Endothelial cell of hepatic sinusoid (primary cell): ENCODE measurements around the gene CS.
"Not testable (repeated sequence)": the region's sequence is repeated elsewhere in the genome, so short reads cannot be mapped to it uniquely, and the experiment has no call there.

Source experiments
- in situ Hi-C: cut with HindIII; loops from 2 replicates; pipeline ENCODE4 v1.10.0; 2017; ENCODE audit warnings: low sequenced_read_pairs

The CS gene

DNA sequence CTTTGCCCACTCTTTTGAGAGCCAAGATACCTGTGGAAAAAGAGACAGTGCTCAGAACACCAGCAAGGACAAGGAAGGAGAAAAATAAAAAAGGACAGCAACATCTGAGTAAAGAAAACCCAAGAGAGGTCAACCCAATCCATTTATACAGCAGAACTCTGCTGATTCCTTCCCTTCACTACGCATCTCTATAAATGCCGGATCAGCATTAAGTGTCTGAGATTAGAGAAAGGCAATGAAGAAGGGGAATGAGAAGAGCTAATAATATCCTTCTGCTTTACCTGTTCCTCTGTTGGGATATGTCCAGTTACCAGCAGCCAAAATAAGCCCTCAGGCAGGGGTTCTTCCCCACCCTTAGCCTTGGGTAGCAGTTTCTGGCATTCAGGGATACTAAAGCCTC lies 17.6 kb downstream of the CS start:
- in situ Hi-C loops, result no loop called here

- in situ Hi-C loops, result no loop called here
Observed at GRCh38 chr12:56282030-56282429, 18.1 kb downstream of the CS start.

- in situ Hi-C loops, result no loop called here
Observed at GRCh38 chr12:56280849-56281248, 19.3 kb downstream of the CS start.

DNA sequence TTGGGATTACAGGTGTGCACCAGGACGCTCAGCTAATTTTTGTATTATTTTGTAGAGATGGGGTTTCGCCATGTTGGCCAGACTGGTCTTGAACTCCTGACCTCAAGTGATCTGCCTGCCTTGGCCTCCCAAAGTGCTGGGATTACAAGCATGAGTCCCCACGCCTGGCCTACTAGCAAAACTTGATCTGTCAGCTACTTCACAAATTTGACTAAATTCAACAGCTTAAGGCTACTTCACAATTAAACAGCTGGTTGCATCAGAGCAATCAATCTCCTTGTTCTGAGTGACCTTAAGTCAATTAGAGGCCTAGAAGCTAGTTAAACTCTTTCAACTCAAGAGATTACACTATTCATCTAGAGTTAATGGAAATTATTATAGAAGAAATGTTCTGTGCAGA lies 21.2 kb downstream of the CS start:
- in situ Hi-C loops, result no loop called here

GRCh38 chr12:56274299-56274698 lies 25.8 kb downstream of the CS start:
- in situ Hi-C loops, result no loop called here

DNA sequence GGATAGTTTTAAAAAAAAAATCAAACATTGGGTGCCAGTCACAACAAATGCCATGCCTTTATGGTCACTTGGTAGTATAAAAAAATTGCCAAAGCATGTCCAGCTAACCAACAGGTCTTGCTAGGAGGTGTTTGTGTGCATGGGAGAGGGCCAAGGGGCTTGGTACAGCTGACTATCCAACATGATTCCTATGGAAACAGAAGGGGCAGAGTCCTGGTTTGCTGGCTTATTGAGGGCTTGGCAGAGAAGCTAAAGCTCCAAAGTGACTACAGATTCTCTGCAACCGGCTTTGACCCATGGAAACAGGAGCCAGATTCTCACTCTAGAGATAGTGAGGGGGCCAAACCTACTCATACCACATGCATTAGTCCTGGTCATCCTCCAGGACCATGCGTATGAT lies 27.7 kb downstream of the CS start:
- in situ Hi-C loops, result not testable (repeated sequence)

- in situ Hi-C loops, result no loop called here
Observed at GRCh38 chr12:56271031-56271430, 29.1 kb downstream of the CS start.

DNA sequence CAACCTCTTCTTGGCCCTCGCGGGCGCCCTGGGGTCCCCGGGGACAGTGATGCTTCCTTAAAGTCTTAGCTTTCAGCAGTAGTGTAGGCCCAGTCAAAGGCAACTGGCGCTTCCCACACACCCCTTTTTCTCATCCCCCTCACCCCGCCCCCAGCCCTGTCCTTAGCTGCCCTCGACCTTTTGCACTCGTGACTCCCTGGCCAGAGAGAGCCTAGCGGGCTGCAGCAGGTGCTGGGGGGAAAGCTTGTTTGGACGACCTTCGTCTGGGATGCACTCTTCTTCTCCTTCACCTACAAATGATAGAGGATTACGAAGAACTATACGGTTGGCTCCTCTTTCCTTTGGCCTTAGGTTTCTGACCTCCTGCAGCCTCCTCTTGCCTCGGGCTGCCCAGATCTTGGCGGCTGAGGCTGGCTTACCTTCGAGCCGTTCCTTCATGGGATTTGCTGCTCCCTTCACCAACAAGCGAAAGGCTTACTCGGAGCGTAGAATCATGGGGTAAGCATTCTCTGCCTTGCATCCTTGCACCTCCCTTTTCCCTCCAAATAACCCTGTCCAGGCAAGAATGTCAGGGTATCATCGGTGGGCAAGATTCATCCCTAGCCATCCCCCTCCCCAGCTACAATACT lies 32.6 kb downstream of the CS start:
- in situ Hi-C loops, result no loop called here

GRCh38 chr12:56266693-56267442 lies 33.3 kb downstream of the CS start, which contains the start of gene COQ10A:
COQ10A (plus strand) TSS chr12:56266942; CDS start chr12:56267119, 177 bp downstream.
- in situ Hi-C loops, result no loop called here

GRCh38 chr12:56266068-56266692 lies 34.0 kb downstream of the CS start:
- in situ Hi-C loops, result not testable (repeated sequence)

- in situ Hi-C loops, result not testable (repeated sequence)
Observed at GRCh38 chr12:56262955-56263354, 37.2 kb downstream of the CS start.

- in situ Hi-C loops, result no loop called here
Observed at GRCh38 chr12:56261503-56262232, 38.5 kb downstream of the CS start.

GRCh38 chr12:56260921-56261320 lies 39.2 kb downstream of the CS start:
- in situ Hi-C loops, result no loop called here

DNA sequence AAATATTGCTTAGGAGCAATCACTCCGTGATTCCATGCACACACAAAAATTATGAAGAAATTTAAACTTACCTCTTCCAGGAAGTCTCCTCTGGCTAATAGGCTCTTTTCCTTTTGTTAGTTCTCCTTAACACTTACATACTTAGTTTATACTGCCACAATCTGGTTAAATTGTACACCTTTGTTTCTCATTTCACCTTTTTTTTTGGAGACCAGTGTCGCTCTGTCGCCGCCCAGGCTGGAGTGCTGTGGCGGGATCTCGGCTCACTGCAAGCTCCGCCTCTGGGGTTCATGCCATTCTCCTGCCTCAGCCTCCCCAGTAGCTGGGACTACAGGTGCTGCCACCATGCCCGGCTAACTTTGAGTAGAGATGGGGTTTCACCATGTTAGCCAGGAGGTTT lies 39.8 kb downstream of the CS start:
- in situ Hi-C loops, result no loop called here

DNA sequence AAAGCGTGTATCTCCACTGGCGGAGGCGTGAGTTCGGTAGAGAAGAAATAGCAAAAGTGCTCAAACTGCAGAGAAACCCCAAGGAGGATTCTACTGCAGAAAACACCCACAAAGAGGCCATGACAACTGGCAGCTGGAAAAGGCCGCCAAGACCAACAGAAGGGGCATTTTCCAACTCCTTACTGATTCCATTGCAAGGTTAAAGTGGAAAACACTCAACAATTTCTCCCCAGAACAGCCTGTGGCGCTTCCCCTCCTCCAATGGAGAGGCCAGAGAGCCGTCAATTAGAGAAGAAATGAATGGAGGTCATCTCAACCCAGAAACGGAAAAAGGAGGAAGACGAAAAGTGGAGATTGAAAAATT lies 41.3 kb downstream of the CS start:
- in situ Hi-C loops, result no loop called here

DNA sequence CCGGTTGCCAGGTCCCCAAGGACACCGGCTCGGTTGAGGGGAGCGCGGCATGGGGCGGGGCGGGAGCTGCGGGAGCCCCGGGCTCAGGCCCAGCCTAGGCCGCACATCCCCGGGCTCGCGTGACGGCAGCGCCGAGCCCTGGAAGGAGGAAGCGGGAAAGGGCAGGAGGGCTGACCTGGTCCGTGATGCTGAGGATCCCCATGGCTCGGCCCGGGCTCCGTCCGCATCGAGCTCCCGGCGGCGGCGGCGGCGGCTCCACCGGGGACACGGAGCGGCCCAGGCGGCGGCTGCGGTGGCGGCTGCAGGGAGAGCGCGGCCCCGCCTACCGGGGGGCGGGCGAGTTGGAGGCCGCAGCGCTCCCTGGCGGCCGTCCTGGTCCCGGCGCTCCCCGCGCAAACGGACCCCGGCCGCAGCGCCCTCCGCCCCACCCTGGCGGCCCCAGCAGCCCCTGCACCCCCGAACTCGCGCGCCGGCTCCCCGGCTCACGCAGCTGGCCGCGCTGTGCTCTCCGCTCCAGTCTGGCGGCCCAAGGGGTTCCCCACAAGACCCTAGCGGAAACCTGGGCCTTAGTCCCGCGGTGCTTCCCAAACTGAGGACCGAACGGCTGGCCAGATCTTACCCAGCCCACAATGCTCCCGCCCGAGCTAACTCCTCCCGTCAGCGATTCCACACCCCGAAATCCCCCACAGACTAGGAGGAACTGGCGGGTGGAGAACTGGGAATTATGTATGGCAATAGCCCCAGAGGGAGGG lies 41.9 kb downstream of the CS start, which contains the start of gene ANKRD52:
ANKRD52 (minus strand) TSS at position 317 of the 752 bp plus-strand sequence; CDS start at position 202, 115 bp downstream.
- in situ Hi-C loops, result no loop called here

GRCh38 chr12:56257491-56258067 lies 42.6 kb downstream of the CS start:
- in situ Hi-C loops, result no loop called here

- in situ Hi-C loops, result no loop called here
Observed at GRCh38 chr12:56257071-56257470, 43.1 kb downstream of the CS start.

- in situ Hi-C loops, result no loop called here
Observed at GRCh38 chr12:56256326-56256960, 43.7 kb downstream of the CS start.

GRCh38 chr12:56255671-56256070 lies 44.5 kb downstream of the CS start:
- in situ Hi-C loops, result no loop called here
